Measurements from ENCODE around the gene MYH7. TPM values are rescaled to one million over a fixed set of nuclear protein-coding genes. Genes with fewer than 3 reads are reported as not detected.
A peak's percentile ranks its signal among the peaks of the same experiment; 100 is the strongest.
"Not testable (repeated sequence)": the region's sequence is repeated elsewhere in the genome, so short reads cannot be mapped to it uniquely, and the experiment has no call there.

The MYH7 gene
- total RNA-seq, 8 experiments from 2014 or later = 0.04 to 0.93 (median 0.14) TPM; not detected in 1

- in situ Hi-C loops (cut with MboI; ENCODE audit: low pct_unique_long_range_greater_than_20kb in 2 of 9, low sequenced_read_pairs in 9 of 9, unreplicated experiment in 9 of 9) = no loop called here
- ATAC-seq (replicated peaks in 6 of 8) = peak in 4 of 8 experiments; percentile 40 to 93 (median 50)
- WGBS, 10 experiments = 0 to 29% (median 13%) methylated on average over 1 to 4 of the region's 4 CpGs; no CpG with 5 or more reads in 6 of the 10 experiments
Observed at GRCh38 chr14:23406244-23406643, 29.2 kb downstream of the MYH7 start.

DNA sequence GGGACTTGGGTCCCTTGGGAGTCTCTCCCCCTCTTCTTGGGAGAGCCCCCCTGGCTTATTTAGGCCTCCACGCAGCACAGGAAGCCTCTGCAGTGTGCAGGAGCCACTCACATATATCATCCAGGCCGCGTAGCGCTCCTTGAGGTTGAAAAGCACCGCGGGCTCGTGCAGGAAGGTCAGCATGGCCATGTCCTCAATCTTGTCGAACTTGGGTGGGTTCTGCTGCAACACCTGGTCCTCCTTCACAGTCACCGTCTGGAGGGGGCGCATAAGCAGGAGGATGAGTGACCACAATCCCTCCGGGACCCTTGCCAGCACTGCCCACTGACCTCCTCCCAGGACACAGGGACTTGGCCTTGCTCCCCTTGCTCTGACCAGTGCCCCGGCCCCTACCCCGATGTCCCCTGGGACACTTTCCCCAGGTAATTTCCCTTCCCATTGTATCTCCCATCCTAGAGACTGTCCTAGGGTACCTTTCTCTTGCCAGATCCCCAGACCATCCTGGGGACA is 29.9 kb downstream of the MYH7 start:
- in situ Hi-C loops (cut with MboI; ENCODE audit: low pct_unique_long_range_greater_than_20kb in 2 of 9, low sequenced_read_pairs in 9 of 9, unreplicated experiment in 9 of 9) = no loop called here
- no peak overlapping the region for H3K27ac ChIP-seq
- 67 to 100% (median 84%) methylated on average over 1 to 4 of the region's 13 CpGs; no CpG with 5 or more reads in 6 of the 10 experiments for WGBS, 10 experiments
- no peak overlapping the region for H3K4me3 ChIP-seq
- ATAC-seq (replicated peaks in 6 of 8) = no peak
- H3K4me1 ChIP-seq (replicated peaks in 1 of 2) = no peaks in the 10 kb centered on the region

More at GRCh38 chr14:23406244-23406643, 29.2 kb downstream of the MYH7 start:
- Histone ChIP-seq H3K4me1 (replicated peaks in 1 of 2) (no peaks in the 10 kb centered on the region), H3K27ac (no peak overlapping the region), H3K4me3 (no peak overlapping the region)

DNA sequence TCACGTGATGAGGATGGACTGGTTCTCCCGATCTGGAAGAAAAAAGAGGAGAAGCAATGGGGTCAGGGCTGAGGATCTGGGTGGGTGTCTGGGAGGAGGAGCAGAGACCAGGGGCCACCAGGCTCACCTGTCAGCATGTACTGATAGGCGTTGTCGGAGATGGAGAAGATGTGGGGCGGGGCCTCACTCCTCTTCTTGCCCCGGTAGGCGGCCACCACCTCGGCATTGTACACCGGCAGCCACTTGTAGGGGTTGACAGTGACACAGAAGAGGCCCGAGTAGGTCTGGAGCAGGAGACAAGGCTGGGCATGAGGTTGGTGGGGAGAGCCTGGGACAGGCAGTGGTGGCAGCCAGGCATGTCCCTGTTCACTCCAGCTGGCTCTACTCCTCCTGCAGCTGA is 30.4 kb downstream of the MYH7 start:
- ATAC-seq (replicated peaks in 6 of 8) = no peak
- in situ Hi-C loops (cut with MboI; ENCODE audit: low pct_unique_long_range_greater_than_20kb in 2 of 9, low sequenced_read_pairs in 9 of 9, unreplicated experiment in 9 of 9) = no loop called here
- Histone ChIP-seq H3K4me3 (no peak overlapping the region), H3K4me1 (replicated peaks in 1 of 2) (no peaks in the 10 kb centered on the region), H3K27ac (no peak overlapping the region)
- WGBS, 10 experiments = 21 to 80% (median 60%) methylated on average over 1 to 7 of the region's 10 CpGs; no CpG with 5 or more reads in 7 of the 10 experiments

DNA sequence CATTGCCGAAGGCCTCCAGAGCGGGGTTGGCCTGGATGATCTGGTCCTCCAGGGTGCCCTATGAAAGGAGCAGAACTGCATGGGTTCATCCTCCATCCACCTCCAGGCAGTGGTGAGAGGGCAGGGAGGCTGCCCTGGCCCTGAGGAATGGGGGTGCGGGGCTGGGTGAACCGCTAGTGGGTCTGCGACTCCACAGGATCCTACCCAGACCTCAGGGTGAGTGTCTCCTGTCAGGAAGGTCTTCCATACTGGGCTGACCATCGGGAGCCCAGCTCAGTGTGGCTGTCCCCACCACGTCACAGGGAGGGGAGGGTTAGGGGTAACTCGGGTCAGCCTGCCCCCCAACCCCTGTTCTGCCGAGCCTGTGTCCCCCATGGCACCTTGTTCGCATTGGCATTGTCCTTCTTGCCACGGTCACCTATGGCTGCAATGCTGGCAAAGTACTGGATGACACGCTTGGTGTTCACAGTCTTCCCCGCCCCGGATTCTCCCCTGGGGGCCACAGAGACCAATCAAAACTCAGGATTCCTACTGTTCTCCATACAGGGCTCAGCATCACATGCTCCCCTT is 31.0 kb downstream of the MYH7 start:
- H3K4me3 ChIP-seq = no peak overlapping the region
- in situ Hi-C loops (cut with MboI; ENCODE audit: low pct_unique_long_range_greater_than_20kb in 2 of 9, low sequenced_read_pairs in 9 of 9, unreplicated experiment in 9 of 9) = no loop called here
- WGBS, 10 experiments = 40 to 93% (median 65%) methylated on average over 1 to 2 of the region's 14 CpGs; no CpG with 5 or more reads in 6 of the 10 experiments
- ATAC-seq (replicated peaks in 6 of 8) = peak in 1 of 8 experiments; percentile 13
- H3K27ac ChIP-seq = no peak overlapping the region
- H3K4me1 ChIP-seq (replicated peaks in 1 of 2) = no peaks in the 10 kb centered on the region

DNA sequence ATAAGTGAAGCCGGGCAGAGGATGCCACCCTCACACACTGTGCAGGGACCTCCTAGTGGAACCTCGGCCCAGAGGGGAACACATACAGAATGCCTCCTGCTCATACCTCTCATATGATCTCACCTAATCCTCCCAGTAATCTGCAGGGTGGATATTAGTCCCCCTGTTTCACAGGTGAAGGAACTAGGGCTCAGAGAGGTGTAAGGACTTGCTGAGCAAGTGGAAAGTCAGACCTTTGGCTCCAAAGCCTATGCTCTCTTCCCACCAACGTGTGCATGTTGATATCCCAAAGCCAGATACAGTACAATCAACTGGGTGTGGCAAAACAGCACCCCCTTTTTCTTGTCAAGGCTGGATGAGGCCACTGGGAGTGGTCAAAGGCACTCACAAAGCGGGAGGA is 31.6 kb downstream of the MYH7 start:
- ATAC-seq (replicated peaks in 6 of 8) = no peak
- Histone ChIP-seq H3K27ac (no peak overlapping the region), H3K4me1 (replicated peaks in 1 of 2) (no peaks in the 10 kb centered on the region), H3K4me3 (no peak overlapping the region)
- 0 to 67% (median 20%) methylated on average over 1 to 2 of the region's 4 CpGs; no CpG with 5 or more reads in 5 of the 10 experiments for WGBS, 10 experiments
- in situ Hi-C loops (cut with MboI; ENCODE audit: low pct_unique_long_range_greater_than_20kb in 2 of 9, low sequenced_read_pairs in 9 of 9, unreplicated experiment in 9 of 9) = no loop called here

- H3K4me1 ChIP-seq (replicated peaks in 1 of 2) = no peaks in the 10 kb centered on the region
- no peak overlapping the region for H3K27ac ChIP-seq
- WGBS, 10 experiments = 20 to 80% (median 79%) methylated on average over 1 to 4 of the region's 7 CpGs; no CpG with 5 or more reads in 5 of the 10 experiments
- in situ Hi-C loops (cut with MboI; ENCODE audit: low pct_unique_long_range_greater_than_20kb in 2 of 9, low sequenced_read_pairs in 9 of 9, unreplicated experiment in 9 of 9) = no loop called here
- no peak for ATAC-seq (replicated peaks in 6 of 8)
- no peak overlapping the region for H3K4me3 ChIP-seq
Observed at GRCh38 chr14:23403139-23403438, 32.4 kb downstream of the MYH7 start.

DNA sequence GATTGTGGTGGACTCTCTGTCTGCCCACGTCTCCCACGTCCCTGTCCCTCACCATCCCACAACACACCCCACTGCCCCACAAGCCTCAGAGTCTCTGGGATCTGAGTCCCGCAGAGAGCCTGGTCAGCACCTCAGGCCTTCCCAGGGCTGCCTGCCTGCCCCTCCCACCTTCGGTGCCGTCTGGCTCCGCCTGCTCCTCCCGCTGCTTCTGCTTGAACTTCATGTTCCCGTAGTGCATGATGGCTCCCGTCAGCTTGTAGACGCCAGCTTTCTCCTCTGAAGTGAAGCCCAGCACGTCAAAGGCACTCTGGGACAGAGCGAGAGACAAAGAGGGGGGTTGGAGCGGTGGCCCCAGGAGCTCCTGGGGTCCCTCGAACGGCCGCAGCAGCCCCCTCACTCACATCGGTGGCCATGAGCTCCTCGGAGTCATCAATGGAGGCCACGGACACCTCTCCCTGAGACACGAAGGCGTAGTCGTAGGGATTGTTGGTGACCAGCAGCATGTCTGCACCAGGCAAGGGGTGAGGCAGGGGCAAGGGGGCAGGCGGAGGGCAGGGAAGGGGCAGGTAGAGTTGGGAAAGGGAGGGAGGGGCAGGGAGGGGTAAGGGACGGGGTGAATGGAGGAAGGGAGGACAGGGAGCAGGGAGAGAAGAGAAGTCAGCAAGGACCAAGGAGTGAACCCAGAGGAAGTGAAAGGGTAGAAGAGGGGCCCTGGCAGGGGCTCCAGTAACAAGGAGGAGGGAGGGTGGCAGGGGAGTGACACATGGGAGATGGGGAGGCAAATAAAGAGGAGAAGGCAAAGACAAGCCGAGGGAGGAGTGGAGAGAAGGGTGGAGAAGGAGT is 32.9 kb downstream of the MYH7 start:
- ATAC-seq (replicated peaks in 6 of 8) = peak in 2 of 8 experiments; percentile 74 to 81

DNA sequence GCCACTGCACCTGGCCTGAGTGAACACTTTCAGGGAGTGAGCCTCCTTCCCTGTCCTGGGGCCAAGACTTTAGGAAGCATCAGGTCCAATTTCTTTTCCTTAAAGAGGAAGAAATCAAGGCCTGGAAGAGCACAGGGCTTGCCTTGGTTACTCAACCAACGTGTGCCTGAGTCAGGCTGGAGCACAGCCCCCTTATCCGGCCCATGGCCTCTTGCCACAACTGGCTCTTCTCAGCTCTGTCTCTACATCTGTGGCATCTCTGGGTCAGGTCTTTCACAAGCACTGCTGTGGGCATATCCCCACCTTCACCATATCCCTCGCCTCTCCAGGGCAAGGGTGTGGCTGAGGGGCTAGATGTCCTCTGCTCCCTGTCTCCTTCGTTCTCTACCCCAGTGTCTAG is 34.2 kb downstream of the MYH7 start:
- 17 to 60% (median 33%) methylated on average over 1 to 2 of the region's 4 CpGs; no CpG with 5 or more reads in 5 of the 10 experiments for WGBS, 10 experiments
- Histone ChIP-seq H3K4me3 (no peak overlapping the region), H3K27ac (no peak overlapping the region), H3K4me1 (replicated peaks in 1 of 2) (no peaks in the 10 kb centered on the region)
- in situ Hi-C loops (cut with MboI; ENCODE audit: low pct_unique_long_range_greater_than_20kb in 2 of 9, low sequenced_read_pairs in 9 of 9, unreplicated experiment in 9 of 9) = no loop called here
- no peak for ATAC-seq (replicated peaks in 6 of 8)

More for the DNA sequence above, 32.9 kb downstream of the MYH7 start:
- in situ Hi-C loops (cut with MboI; ENCODE audit: low pct_unique_long_range_greater_than_20kb in 2 of 9, low sequenced_read_pairs in 9 of 9, unreplicated experiment in 9 of 9) = no loop called here
- Histone ChIP-seq H3K4me3 (no peak overlapping the region), H3K27ac (no peak overlapping the region), H3K4me1 (replicated peaks in 1 of 2) (no peaks in the 10 kb centered on the region)
- WGBS, 10 experiments = 0 to 60% (median 30%) methylated on average over 1 to 14 of the region's 25 CpGs; no CpG with 5 or more reads in 6 of the 10 experiments

GRCh38 chr14:23400496-23401149 is 34.8 kb downstream of the MYH7 start:
- 20 to 92% (median 77%) methylated on average over 2 to 11 of the region's 16 CpGs; no CpG with 5 or more reads in 3 of the 10 experiments for WGBS, 10 experiments
- H3K4me1 ChIP-seq (replicated peaks in 1 of 2); H3K4me3 ChIP-seq; H3K27ac ChIP-seq; ATAC-seq (replicated peaks in 6 of 8); in situ Hi-C loops (cut with MboI; ENCODE audit: low pct_unique_long_range_greater_than_20kb in 2 of 9, low sequenced_read_pairs in 9 of 9, unreplicated experiment in 9 of 9): not testable (repeated sequence)

DNA sequence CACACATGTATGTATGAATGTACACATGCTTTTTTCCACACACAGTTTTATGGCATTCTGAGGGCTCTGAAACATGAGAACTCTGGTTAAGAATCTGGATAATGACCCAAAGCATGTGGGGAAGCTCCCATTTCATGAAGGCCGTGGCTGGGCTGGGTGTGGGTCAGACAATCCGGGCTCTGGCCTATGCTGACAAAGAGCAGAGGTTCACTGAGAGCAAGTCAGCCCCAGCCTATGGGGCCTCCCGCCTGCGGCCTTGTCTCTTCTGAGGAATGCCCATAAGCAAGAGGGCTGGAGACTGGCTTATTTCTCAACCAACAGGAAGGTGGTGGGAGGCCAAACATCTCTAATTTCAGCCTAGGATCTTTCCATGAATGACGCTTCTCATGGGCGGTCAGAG is 35.9 kb downstream of the MYH7 start:
- peak in 3 of 8 experiments; percentile 34 to 80 (median 59) for ATAC-seq (replicated peaks in 6 of 8)
- in situ Hi-C loops (cut with MboI; ENCODE audit: low pct_unique_long_range_greater_than_20kb in 2 of 9, low sequenced_read_pairs in 9 of 9, unreplicated experiment in 9 of 9) = no loop called here
- H3K4me1 ChIP-seq (replicated peaks in 1 of 2) = no peaks in the 10 kb centered on the region
- H3K27ac ChIP-seq = no peak overlapping the region
- 25 to 93% (median 81%) methylated on average over 1 to 6 of the region's 6 CpGs; no CpG with 5 or more reads in 4 of the 10 experiments for WGBS, 10 experiments
- no peak overlapping the region for H3K4me3 ChIP-seq

DNA sequence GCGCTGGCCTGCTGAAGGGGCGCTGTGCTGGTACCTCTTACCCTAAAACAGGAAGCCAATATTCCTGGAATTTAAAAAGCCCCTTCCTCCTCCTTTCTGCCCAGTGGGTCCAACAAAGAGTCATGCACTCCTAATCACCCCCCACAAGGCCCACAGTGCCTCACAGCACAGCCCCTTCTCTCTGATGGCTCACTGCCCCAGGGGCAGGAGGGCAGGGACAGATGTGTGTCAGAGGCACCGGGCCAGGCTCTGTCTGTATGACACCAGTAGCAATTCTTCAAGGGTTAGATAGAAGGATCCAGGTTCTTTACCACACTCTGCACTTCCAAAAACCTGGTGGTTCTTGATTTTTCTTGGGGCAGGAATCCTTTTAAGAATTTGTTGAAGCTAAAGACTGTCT is 36.3 kb downstream of the MYH7 start:
- 67 to 93% methylated on average over 2 to 3 of the region's 3 CpGs; no CpG with 5 or more reads in 8 of the 10 experiments for WGBS, 10 experiments
- ATAC-seq (replicated peaks in 6 of 8) = no peak
- Histone ChIP-seq H3K4me1 (replicated peaks in 1 of 2) (no peaks in the 10 kb centered on the region), H3K27ac (no peak overlapping the region), H3K4me3 (no peak overlapping the region)
- in situ Hi-C loops (cut with MboI; ENCODE audit: low pct_unique_long_range_greater_than_20kb in 2 of 9, low sequenced_read_pairs in 9 of 9, unreplicated experiment in 9 of 9) = no loop called here

DNA sequence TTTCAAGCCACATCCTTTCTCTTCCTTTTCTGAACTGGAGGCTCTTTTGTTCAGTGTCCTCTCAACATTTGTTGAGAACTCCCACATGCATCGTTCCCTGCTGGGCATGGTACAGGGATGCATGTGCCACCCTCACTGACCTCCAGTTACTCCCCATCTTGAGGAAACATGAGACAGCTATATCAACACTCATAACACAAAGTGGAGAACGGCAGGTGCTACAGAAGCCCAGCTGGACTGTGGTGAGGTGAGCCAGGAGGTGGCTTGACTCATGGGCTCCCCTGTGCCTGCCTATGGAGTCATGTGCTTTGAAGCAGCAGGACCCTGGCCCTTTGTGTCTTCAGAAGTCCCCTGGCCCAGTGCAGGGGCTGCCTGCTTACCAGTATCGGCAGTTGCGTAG is 37.1 kb downstream of the MYH7 start:
- in situ Hi-C loops (cut with MboI; ENCODE audit: low pct_unique_long_range_greater_than_20kb in 2 of 9, low sequenced_read_pairs in 9 of 9, unreplicated experiment in 9 of 9) = no loop called here
- 43 to 80% (median 53%) methylated on average over 1 to 3 of the region's 4 CpGs; no CpG with 5 or more reads in 6 of the 10 experiments for WGBS, 10 experiments
- H3K27ac ChIP-seq = no peak overlapping the region
- ATAC-seq (replicated peaks in 6 of 8) = no peak
- H3K4me1 ChIP-seq (replicated peaks in 1 of 2) = no peaks in the 10 kb centered on the region
- no peak overlapping the region for H3K4me3 ChIP-seq
